ENCODE measurements around the gene UBE2G2.

UBE2G2 gene

DNA sequence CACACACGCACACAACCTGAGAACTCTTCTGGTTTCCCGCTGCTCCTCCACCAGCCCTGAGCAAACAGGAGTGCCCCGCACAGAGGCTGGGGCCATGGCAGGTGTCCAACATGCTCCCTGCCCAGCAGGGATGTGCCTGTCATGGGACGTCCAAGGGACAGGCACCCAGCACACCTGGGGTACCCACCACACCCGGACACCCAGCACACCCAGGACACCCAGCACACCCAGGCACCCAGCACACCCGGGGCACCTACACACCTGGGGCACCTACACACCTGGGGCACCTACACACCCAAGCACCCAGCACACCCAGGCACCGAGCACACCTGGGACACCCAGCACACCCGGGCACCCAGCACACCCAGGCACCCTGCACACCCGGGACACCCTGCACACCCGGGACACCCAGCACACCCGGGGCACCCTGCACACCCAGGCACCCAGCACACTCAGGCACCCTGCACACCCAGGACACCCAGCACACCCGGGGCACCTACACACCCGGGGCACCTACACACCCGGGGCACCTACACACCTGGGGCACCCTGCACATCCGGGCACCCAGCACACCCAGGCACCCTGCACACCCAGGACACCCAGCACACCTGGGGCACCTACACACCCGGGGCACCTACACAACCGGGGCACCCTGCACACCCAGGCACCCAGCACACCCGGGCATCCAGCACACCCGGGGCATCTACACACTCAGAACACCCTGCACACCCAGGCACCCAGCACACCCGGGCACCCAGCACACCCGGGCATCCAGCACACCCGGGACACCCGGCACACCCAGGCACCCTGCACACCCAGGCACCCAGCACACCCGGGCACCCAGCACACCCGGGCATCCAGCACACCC lies 37.9 kb downstream of the UBE2G2 start:
- DNase-seq (ENCODE audit: low spot score) = no peak

DNA sequence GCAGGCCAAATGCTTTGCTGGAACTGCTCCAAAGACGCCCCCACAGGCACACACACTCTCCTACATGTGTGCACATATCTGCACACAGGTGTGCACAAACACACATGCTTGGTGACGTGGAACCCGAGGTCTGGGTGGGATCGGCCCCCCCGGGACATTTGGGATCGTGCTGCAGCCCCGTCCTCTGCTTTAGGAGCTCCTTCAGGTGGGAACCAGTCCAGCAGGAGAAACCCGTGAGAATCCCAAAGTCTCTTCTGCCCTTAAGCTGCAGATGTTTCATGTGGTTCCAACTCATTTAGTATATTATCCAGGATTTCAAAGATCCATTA lies 38.6 kb downstream of the UBE2G2 start:
- DNase-seq (ENCODE audit: low spot score) = no peak

- DNase-seq (ENCODE audit: low spot score) = no peak
Observed at GRCh38 chr21:44762221-44763049, 39.2 kb downstream of the UBE2G2 start.

GRCh38 chr21:44761747-44762208 lies 39.8 kb downstream of the UBE2G2 start:
- no peak for DNase-seq (ENCODE audit: low spot score)

DNA sequence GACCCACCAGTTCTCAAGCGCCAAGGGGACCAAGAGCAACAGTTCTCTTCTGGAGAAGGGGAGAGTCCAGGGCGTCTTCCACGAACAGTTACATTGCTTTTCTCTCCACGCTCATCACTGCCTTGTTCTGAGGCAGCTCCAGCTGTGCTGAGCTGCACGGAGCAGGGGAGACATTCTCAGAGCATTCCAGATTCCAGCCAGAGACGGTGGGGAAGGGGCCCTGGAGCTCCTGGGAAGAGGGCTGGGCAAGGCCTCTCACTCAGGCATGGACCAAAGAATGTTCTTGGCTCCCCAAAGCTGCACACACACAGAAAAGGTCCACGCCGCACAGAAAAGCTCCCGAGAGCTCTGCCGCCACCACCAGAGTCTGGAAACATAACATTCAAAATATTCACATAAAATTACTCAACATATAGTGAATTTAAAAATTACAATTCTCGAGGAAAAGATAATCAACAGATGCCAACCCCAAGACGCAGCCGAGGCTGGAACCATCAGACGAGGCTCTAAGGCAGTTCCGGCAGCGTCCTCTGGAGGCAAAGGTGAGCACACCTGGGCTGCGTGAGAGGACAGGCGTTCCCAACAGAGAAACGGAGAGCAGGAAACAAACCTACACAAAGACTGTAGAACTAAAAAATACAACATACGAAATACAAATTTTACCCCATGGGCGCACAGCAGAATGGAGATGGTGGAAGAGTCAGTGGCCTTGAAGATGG lies 40.5 kb downstream of the UBE2G2 start:
- no peak for DNase-seq (ENCODE audit: low spot score)

- DNase-seq (ENCODE audit: low spot score) = no peak
Observed at GRCh38 chr21:44760376-44760775, 41.2 kb downstream of the UBE2G2 start.

DNA sequence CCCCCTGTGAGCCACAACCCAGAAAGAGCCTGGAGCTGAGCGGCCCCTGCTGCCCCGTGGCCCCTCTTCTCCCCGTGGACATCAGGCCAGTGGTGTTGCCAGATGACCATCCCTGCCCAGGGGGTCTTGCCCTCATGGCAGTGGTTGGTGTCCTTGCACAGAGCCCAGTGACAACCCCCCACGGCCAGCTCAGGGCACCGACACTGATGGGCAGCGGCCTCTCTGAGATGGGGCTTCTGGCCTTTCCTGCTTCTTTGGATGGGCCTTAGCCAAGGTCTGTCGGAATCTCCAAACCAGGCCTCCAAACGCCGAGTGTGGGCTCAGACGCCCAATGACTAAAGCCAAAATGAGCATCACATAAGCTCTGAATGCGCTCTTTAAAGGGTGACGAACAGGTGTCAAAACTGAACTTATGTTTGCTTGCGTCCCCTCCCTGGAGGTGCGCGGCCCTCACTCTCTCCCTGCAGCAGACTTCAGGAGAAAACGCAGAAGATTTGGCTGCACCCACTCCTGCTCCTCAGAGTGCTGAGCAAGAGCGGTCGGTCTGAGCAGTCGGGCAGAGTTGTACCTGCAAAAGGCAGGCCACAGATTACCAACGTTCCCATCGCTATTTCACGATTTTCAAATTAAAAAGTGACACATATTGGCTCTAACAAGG lies 41.9 kb downstream of the UBE2G2 start:
- no peak for DNase-seq (ENCODE audit: low spot score)

- no peak for DNase-seq (ENCODE audit: low spot score)
Observed at GRCh38 chr21:44758781-44759627, 42.6 kb downstream of the UBE2G2 start.

DNA sequence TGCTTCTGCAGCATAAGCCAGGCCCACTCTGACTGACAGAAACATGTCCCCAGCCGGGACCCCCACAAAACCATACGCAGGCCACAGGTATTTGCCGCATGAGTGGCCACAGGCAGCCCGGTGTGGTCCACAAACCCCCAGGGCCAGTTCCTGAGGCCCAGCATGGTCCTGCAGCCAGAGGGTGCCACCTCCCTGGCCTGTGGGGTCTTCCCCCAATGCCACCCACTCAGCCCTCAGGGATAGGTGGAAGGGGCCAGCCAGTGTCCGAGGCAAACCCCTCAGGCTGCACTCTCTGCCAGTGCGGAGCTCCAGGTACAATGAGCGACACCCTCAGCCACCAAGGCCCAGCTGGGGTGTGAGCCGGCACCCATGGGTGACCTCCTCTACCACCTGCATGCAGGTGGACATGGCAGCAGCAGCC lies 43.5 kb downstream of the UBE2G2 start:
- DNase-seq (ENCODE audit: low spot score) = no peak

DNA sequence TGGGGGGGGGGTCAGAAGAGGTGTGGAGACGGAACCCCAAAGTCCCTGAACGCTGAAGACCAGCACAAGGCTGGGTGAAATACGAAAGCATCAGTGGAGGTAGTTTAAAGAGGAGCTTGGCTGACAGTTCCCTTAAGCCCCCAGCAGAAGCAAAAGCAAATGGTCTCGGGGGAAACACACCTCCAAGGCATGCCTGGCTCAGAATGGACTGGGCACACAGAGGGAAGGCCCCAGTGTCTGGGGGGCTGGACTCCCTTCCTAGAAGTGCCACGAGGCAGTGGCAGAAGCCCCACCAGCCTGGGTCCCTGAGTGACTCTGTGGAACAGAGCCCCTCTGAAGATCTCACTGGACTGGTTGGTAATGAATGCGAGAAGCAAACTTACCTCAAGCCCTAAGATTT lies 43.9 kb downstream of the UBE2G2 start:
- DNase-seq (ENCODE audit: low spot score) = no peak

- no peak for DNase-seq (ENCODE audit: low spot score)
Observed at GRCh38 chr21:44756423-44757185, 45.0 kb downstream of the UBE2G2 start.

GRCh38 chr21:44755227-44755626 lies 46.4 kb downstream of the UBE2G2 start:
- DNase-seq (ENCODE audit: low spot score) = no peak

GRCh38 chr21:44753357-44753756 lies 48.3 kb downstream of the UBE2G2 start:
- no peak for DNase-seq (ENCODE audit: low spot score)

GRCh38 chr21:44752671-44753235 lies 48.9 kb downstream of the UBE2G2 start:
- DNase-seq (ENCODE audit: low spot score) = no peak

DNA sequence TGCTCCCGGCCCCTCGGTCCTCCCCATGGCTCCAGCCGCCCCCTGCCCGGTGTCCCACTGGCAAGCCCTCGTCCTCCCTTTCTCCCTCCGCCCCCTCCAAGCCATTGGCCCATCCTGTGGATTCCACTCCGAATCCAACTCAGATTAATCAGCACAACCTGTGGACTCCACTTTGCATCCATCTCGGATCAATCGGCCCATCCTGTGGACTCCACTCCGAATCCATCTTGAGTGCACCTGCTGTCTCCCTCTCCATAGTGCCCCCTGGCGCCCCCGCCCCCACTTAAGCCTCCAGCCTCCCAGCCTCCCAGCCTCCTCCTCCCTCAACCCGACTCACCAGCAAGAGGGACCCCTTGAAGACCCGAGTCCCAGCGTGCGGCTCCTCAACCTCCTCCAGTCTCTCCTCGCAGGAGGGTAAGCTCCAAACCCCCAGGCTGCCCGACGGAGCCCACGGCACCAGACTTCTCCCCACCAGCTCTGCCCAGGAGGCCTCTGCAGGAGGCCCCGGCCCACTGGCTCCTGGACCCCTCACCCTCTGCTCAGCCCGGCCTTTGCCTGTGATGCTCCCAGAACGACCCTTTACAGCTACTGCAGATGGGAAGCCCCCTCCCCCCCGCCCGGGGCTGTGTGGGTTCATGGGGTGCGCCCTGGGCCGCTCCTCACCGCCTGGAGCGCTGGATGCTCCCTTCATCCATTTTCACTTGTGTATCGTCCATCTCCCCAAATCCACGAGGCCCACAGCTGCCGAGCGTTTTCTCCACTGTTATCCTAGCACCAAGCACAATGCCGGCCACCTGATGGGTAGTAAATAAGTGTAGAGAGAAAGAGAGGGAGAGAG lies 49.6 kb downstream of the UBE2G2 start:
- no peak for DNase-seq (ENCODE audit: low spot score)

- DNase-seq (ENCODE audit: low spot score) = no peak
Observed at GRCh38 chr21:44751186-44751798, 50.3 kb downstream of the UBE2G2 start.

DNA sequence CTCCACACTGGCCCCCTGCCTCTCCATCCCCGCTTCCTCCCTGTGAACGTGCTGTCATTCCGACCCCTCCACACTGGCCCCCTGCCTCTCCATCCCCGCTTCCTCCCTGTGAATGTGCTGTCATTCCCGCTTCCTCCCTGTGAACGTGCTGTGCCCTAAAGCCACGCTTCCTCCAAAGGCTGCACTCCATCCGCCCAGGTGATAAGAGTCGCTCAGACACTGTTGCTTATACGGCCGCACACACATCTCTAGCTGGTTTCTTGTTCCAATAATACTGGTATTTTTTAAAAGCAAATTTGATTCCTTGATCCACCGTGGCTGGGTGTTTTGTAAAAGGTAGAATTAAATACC lies 51.0 kb downstream of the UBE2G2 start:
- DNase-seq (ENCODE audit: low spot score) = no peak

DNA sequence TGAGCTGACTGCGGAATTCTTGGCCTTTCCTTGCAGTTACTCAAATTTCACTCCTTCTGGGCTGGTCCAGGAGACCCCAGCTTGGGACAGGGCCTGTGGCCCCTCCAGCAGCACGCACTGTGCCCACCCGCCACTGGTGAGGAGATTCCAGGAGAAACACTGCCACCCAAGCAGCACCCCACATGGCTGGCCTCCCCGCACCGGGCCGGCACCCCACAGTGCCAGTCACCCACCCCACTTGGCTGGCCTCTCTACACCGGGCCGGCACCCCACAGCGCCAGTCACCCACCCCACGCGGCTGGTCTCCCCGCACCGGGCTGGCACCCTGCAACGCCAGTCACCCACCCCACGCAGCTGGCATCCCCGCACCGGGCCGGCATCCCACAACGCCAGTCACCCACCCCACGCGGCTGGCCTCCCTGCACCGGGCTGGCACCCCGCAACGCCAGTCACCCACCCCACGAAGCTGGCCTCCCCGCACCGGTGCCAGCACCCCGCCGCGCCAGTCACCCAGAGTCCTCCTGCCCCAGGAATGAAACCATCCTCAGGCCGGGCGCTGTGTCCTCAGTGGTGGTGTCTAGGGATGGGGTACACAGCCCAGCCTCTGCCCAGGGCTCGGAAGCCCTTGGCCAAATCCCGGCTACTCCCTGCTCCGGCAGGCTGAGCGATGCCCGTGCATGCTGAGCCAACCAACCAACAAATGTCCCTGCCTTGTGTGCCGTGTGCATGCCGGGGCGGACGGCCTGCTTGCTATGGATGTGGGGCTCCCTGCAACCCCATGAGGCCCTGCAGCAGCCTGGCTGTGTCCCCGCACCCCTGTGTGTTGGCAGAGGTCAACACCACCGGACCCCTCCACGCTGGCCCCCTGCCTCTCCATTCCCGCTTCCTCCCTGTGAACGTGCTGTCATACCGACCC lies 51.6 kb downstream of the UBE2G2 start:
- DNase-seq (ENCODE audit: low spot score) = no peak

Measured in hematopoietic multipotent progenitor cell treated with erythropoietin and hydrocortisone succinate and interleukin-3 and kit ligand, for 15 days (in vitro differentiated cells).